H9 (cell line): ENCODE data around the gene TMEM44. TPM values are rescaled to one million over a fixed set of nuclear protein-coding genes. Genes with fewer than 3 reads are reported as not detected.
"Not testable (repeated sequence)": the region's sequence is repeated elsewhere in the genome, so short reads cannot be mapped to it uniquely, and the experiment has no call there.

Experiments
- DNase-seq: peaks from one replicate; pipeline ENCODE4 v3.0.0-alpha.2; 2017
- H2AFZ ChIP-seq: one replicate; pipeline ENCODE4 v1.6.1; 2013; ENCODE audit warnings: mild to moderate bottlenecking, low read length, control low read depth, moderate library complexity
- H2AK5ac ChIP-seq: 2 replicates; pipeline ENCODE4 v1.6.1; 2013; ENCODE audit warnings: low read length, control low read depth, mixed read lengths; ENCODE audit not compliant: insufficient read length
- H2BK120ac ChIP-seq: one replicate; pipeline ENCODE4 v1.6.1; 2013; ENCODE audit warnings: low read depth, mild to moderate bottlenecking, low read length, control low read depth, inconsistent platforms; ENCODE audit not compliant: poor library complexity, severe bottlenecking
- H2BK12ac ChIP-seq: 2 replicates; pipeline ENCODE4 v1.6.1; 2013; ENCODE audit warnings: low read length, control low read depth, mixed read lengths, low read depth; ENCODE audit not compliant: insufficient read length
- H2BK15ac ChIP-seq: 2 replicates; pipeline ENCODE4 v1.6.1; 2013; ENCODE audit warnings: low read depth, low read length, control low read depth
- H2BK20ac ChIP-seq: one replicate; pipeline ENCODE4 v1.6.1; 2013; ENCODE audit warnings: low read depth, mild to moderate bottlenecking, low read length, control low read depth, inconsistent platforms; ENCODE audit not compliant: poor library complexity, severe bottlenecking
- H2BK5ac ChIP-seq: 2 replicates; pipeline ENCODE4 v1.6.1; 2013; ENCODE audit warnings: low read length, control low read depth, mixed read lengths; ENCODE audit not compliant: insufficient read length
- H3K14ac ChIP-seq: 2 replicates; pipeline ENCODE4 v1.6.1; 2013; ENCODE audit warnings: low read length, control low read depth; ENCODE audit not compliant: insufficient read depth
- H3K18ac ChIP-seq: 2 replicates; pipeline ENCODE4 v1.6.1; 2013; ENCODE audit warnings: low read depth, mild to moderate bottlenecking, mixed read lengths, low read length, control low read depth; ENCODE audit not compliant: insufficient read length
- H3K23ac ChIP-seq: 2 replicates; pipeline ENCODE4 v1.6.1; 2013; ENCODE audit warnings: low read length, control low read depth, mixed read lengths, low read depth; ENCODE audit not compliant: insufficient read length
- H3K23me2 ChIP-seq: 2 replicates; pipeline ENCODE4 v1.6.1; 2013; ENCODE audit warnings: low read depth, mild to moderate bottlenecking, mixed read lengths, low read length, control low read depth; ENCODE audit not compliant: insufficient read length, poor library complexity, severe bottlenecking
- H3K27ac ChIP-seq: 2 replicates; pipeline ENCODE4 v1.5.1; 2013; ENCODE audit warnings: low read length, control low read depth, mixed read lengths, low read depth; ENCODE audit not compliant: insufficient read length
- H3K27me3 ChIP-seq: 2 replicates; pipeline ENCODE4 v1.6.1; 2013; ENCODE audit warnings: low read length, control low read depth, inconsistent platforms; ENCODE audit not compliant: insufficient read depth
- H3K4ac ChIP-seq: 2 replicates; pipeline ENCODE4 v1.6.1; 2013; ENCODE audit warnings: low read depth, mild to moderate bottlenecking, control low read depth, inconsistent platforms, low read length, moderate library complexity
- H3K4me1 ChIP-seq: 2 replicates; pipeline ENCODE4 v1.6.1; 2013; ENCODE audit warnings: low read length, control low read depth, inconsistent platforms; ENCODE audit not compliant: insufficient read depth
- H3K4me2 ChIP-seq: 2 replicates; pipeline ENCODE4 v1.6.1; 2013; ENCODE audit warnings: low read length, control low read depth, mixed read lengths; ENCODE audit not compliant: insufficient read length, insufficient read depth
- H3K56ac ChIP-seq: 2 replicates; pipeline ENCODE4 v1.6.1; 2013; ENCODE audit warnings: low read depth, mild to moderate bottlenecking, mixed read lengths, low read length, control low read depth; ENCODE audit not compliant: insufficient read length
- H3K79me1 ChIP-seq: 2 replicates; pipeline ENCODE4 v1.6.1; 2013; ENCODE audit warnings: low read depth, mild to moderate bottlenecking, moderate library complexity, low read length, control low read depth, inconsistent platforms; ENCODE audit not compliant: insufficient read depth, poor library complexity, severe bottlenecking
- H3K79me2 ChIP-seq: 2 replicates; pipeline ENCODE4 v1.6.1; 2013; ENCODE audit warnings: low read length, control low read depth, inconsistent platforms; ENCODE audit not compliant: insufficient read depth
- H3K9ac ChIP-seq: 2 replicates; pipeline ENCODE4 v1.6.1; 2013; ENCODE audit warnings: low read length, control low read depth, mixed read lengths; ENCODE audit not compliant: insufficient read length; ENCODE audit errors: extremely low read depth
- H3K9me3 ChIP-seq: one replicate; pipeline ENCODE4 v1.6.1; 2013; ENCODE audit warnings: low read depth, low read length, inconsistent platforms; ENCODE audit not compliant: control insufficient read depth
- H3T11ph ChIP-seq: one replicate; pipeline ENCODE4 v1.6.1; 2013; ENCODE audit warnings: mild to moderate bottlenecking, low read length, control low read depth, inconsistent platforms
- H4K20me1 ChIP-seq: one replicate; pipeline ENCODE4 v1.6.1; 2013; ENCODE audit not compliant: control insufficient read depth, insufficient read length, insufficient read depth
- H4K5ac ChIP-seq: 2 replicates; pipeline ENCODE4 v1.6.1; 2013; ENCODE audit warnings: low read depth, mild to moderate bottlenecking, mixed read lengths, low read length, control low read depth; ENCODE audit not compliant: insufficient read length
- H4K8ac ChIP-seq: replicated peaks from 2 replicates; pipeline ENCODE4 v1.6.1; 2013; ENCODE audit warnings: low read length, control low read depth, mixed read lengths, low read depth; ENCODE audit not compliant: insufficient read length
- H4K91ac ChIP-seq: 2 replicates; pipeline ENCODE4 v1.6.1; 2013; ENCODE audit warnings: low read depth, mild to moderate bottlenecking, moderate library complexity, mixed read lengths, low read length, control low read depth; ENCODE audit not compliant: insufficient read length
- H3K27ac Mint-ChIP-seq, 3 experiments: 2 replicates in 2 of 3; 3 replicates in 1 of 3; pipeline ENCODE4 v1.8.0; 2020 to 2021; ENCODE audit warnings: mixed read lengths in 3 of 3, mild to moderate bottlenecking in 1 of 3, moderate library complexity in 1 of 3
- H3K27me3 Mint-ChIP-seq: 2 replicates; pipeline ENCODE4 v1.8.0; 2021; ENCODE audit warnings: low read depth, mild to moderate bottlenecking, moderate library complexity, mixed read lengths
- H3K36me3 Mint-ChIP-seq, 3 experiments: 2 replicates in 2 of 3; 3 replicates in 1 of 3; pipeline ENCODE4 v1.8.0; 2020 to 2021; ENCODE audit warnings: low read depth in 3 of 3, mixed read lengths in 3 of 3; ENCODE audit not compliant: insufficient read depth in 1 of 3
- H3K4me1 Mint-ChIP-seq, 2 experiments: 2 replicates each; pipeline ENCODE4 v1.8.0; 2020; ENCODE audit warnings: mixed read lengths in 2 of 2
- H3K4me3 Mint-ChIP-seq, 2 experiments: 2 replicates in 1 of 2; 3 replicates in 1 of 2; pipeline ENCODE4 v1.8.0; 2020 to 2021; ENCODE audit warnings: mild to moderate bottlenecking in 2 of 2, mixed read lengths in 2 of 2, moderate library complexity in 1 of 2
- H3K9me3 Mint-ChIP-seq, 2 experiments: 2 replicates in 1 of 2; 3 replicates in 1 of 2; pipeline ENCODE4 v1.8.0; 2020; ENCODE audit warnings: mild to moderate bottlenecking in 2 of 2, mixed read lengths in 2 of 2, moderate library complexity in 1 of 2
- WGBS: extraction: QIAGEN DNeasy Blood & Tissue Kit; methylation state at CpG from one replicate; pipeline ENCODE4 v1.1.7; 2013; ENCODE audit warnings: missing lambda C conversion rate, low lambda C conversion rate, mixed read lengths; ENCODE audit not compliant: insufficient read length; ENCODE audit errors: extremely low coverage; 5-methylcytosine and 5-hydroxymethylcytosine counted together
- total RNA-seq: library from RNA; stranded (reverse); gene quantifications from 2 replicates; pipeline ENCODE4 v1.2.1, GENCODE V29; 2021
- TF ChIP-seq, protein P1 (sequence below): fragments of 200-600 bp; sonication (generic); conservative IDR thresholded peaks from 3 replicates; pipeline ENCODE4 v1.8.0; 2021; ENCODE audit warnings: antibody characterized with exemption, mild to moderate bottlenecking

TMEM44 gene
- total RNA-seq, 1 experiment from 2014 or later, result 19.8 TPM

DNA sequence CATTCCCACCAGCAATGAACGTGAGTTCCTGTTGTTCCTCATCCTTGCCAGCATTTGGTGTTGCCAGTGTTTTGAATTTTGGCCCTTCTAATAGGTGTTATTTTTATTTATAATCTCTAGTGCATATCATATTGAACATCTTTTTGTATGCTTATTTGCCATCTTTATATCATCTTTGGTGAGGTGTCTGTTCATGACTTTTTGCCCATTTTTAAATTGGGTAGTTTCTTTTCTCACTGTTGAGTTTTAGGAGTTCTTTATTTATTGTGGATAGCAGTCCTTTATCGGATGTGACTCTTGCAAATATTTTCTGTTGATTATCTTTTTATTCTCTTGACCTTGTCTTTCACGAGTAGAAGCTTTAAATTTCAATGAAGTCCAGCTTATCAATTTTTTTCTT lies 86.2 kb downstream of the TMEM44 start:
- H2BK20ac ChIP-seq, result no peak overlapping the region
- TF ChIP-seq, protein P1, sequence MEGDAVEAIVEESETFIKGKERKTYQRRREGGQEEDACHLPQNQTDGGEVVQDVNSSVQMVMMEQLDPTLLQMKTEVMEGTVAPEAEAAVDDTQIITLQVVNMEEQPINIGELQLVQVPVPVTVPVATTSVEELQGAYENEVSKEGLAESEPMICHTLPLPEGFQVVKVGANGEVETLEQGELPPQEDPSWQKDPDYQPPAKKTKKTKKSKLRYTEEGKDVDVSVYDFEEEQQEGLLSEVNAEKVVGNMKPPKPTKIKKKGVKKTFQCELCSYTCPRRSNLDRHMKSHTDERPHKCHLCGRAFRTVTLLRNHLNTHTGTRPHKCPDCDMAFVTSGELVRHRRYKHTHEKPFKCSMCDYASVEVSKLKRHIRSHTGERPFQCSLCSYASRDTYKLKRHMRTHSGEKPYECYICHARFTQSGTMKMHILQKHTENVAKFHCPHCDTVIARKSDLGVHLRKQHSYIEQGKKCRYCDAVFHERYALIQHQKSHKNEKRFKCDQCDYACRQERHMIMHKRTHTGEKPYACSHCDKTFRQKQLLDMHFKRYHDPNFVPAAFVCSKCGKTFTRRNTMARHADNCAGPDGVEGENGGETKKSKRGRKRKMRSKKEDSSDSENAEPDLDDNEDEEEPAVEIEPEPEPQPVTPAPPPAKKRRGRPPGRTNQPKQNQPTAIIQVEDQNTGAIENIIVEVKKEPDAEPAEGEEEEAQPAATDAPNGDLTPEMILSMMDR, result no peak
- no peak for DNase-seq

DNA sequence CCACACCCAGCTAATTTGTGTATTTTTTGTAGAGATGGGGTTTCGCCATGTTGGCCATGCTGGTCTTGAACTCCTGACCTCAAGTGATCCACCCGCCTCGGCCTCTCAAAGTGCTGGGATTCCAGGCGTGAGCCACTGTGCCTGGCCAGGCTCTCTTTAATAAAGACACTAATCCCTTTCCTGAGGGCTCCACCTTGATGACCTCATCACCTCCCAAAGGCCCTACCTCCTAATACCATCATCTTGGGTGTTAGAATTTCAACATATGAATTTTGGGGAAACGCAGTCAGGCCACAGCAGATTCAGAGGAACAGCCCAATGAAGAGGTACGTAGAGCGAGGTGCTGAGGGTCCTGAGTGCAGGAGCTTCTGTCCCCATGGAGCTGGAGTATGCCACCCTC lies 87.7 kb downstream of the TMEM44 start:
- H3K27me3 ChIP-seq, H2BK5ac ChIP-seq, H3K9me3 ChIP-seq, H4K8ac ChIP-seq, DNase-seq, H3K23me2 ChIP-seq, H4K20me1 ChIP-seq, H4K91ac ChIP-seq, H3K4me1 Mint-ChIP-seq, H2AK5ac ChIP-seq, H2BK15ac ChIP-seq, H3K14ac ChIP-seq, H3K4ac ChIP-seq, H3K9ac ChIP-seq, H3K56ac ChIP-seq, H3K27me3 Mint-ChIP-seq, H2BK12ac ChIP-seq, H3K79me2 ChIP-seq, H2BK20ac ChIP-seq, H3K79me1 ChIP-seq, H3K4me2 ChIP-seq, H3K27ac ChIP-seq, H2AFZ ChIP-seq, H3T11ph ChIP-seq, H2BK120ac ChIP-seq, H4K5ac ChIP-seq, H3K27ac Mint-ChIP-seq, H3K4me3 Mint-ChIP-seq, H3K18ac ChIP-seq, H3K4me1 ChIP-seq, H3K23ac ChIP-seq: not testable (repeated sequence)
- no CpG with 5 or more reads among the region's 7 CpGs for WGBS
- H3K36me3 Mint-ChIP-seq, result peaks cover 0 to 12% (median 2%) of the 10 kb centered on the region in 3 experiments; a peak in 4 of 7 replicates
- H3K9me3 Mint-ChIP-seq, result peaks cover 10 to 12% of the 10 kb centered on the region in 2 experiments

More for the DNA sequence above, 86.2 kb downstream of the TMEM44 start:
- no peak overlapping the region for H2BK5ac ChIP-seq
- no peaks in the 10 kb centered on the region for H3K79me1 ChIP-seq
- no peak overlapping the region for H3K18ac ChIP-seq
- no peaks in the 10 kb centered on the region for H3K79me2 ChIP-seq
- no peak overlapping the region for H3K9ac ChIP-seq
- H3T11ph ChIP-seq, result no peak overlapping the region
- H3K14ac ChIP-seq, result no peak overlapping the region
- no peak overlapping the region for H2BK120ac ChIP-seq
- peaks cover 0 to 12% (median 2%) of the 10 kb centered on the region in 3 experiments; a peak in 4 of 7 replicates for H3K36me3 Mint-ChIP-seq
- H4K91ac ChIP-seq, result no peak overlapping the region
- H3K4ac ChIP-seq, result no peak overlapping the region
- no peaks in the 10 kb centered on the region for H3K4me1 ChIP-seq
- H3K27me3 ChIP-seq, result no peaks in the 10 kb centered on the region
- H3K23ac ChIP-seq, result no peak overlapping the region
- H3K27ac ChIP-seq, result no peak overlapping the region
- H2AK5ac ChIP-seq, result no peak overlapping the region
- H2BK15ac ChIP-seq, result no peak overlapping the region
- no peak overlapping the region for H2BK12ac ChIP-seq
- H3K27ac Mint-ChIP-seq, result no peak overlapping the region
- no peak overlapping the region for H4K5ac ChIP-seq
- H3K56ac ChIP-seq, result no peak overlapping the region
- no peak overlapping the region for H2AFZ ChIP-seq
- H3K4me1 Mint-ChIP-seq, result 0 out of 4 replicates have a peak, but pooled peaks cover 0 to 3% of the 10 kb centered on the region in 2 experiments
- no peak overlapping the region for H3K4me2 ChIP-seq
- peaks cover 10 to 12% of the 10 kb centered on the region in 2 experiments for H3K9me3 Mint-ChIP-seq
- H3K23me2 ChIP-seq, result no peaks in the 10 kb centered on the region
- no peak overlapping the region for H4K8ac ChIP-seq
- no peaks in the 10 kb centered on the region for H4K20me1 ChIP-seq
- H3K4me3 Mint-ChIP-seq, result no peak overlapping the region
- no peaks in the 10 kb centered on the region for H3K9me3 ChIP-seq
- H3K27me3 Mint-ChIP-seq, result no peaks in the 10 kb centered on the region; the same call in 1 of the 2 replicates
- WGBS, result no CpG with 5 or more reads among the region's 3 CpGs
